ENCODE results near the gene APEH.

GRCh38 chr3:49630784-49631183 is 43.4 kb upstream of the APEH start:
- no peak for TF ChIP-seq CTCF (IDR thresholded peaks at IDR 0.05)
- TF ChIP-seq EZH2 (IDR thresholded peaks at IDR 0.05; ENCODE audit: borderline replicate concordance, insufficient read depth, low read depth, low read length, poor library complexity, severe bottlenecking): no peak

All from B cell (primary cell).